ENCODE data around the gene PDZD2. TPM values are rescaled to one million over a fixed set of nuclear protein-coding genes. Genes with fewer than 3 reads are reported as not detected.

The PDZD2 gene
- total RNA-seq, 1 donor from 2014 or later: 70.9 TPM

GRCh38 chr5:32022638-32023037, 383.7 kb downstream of the PDZD2 start:
- TF ChIP-seq, protein P1, sequence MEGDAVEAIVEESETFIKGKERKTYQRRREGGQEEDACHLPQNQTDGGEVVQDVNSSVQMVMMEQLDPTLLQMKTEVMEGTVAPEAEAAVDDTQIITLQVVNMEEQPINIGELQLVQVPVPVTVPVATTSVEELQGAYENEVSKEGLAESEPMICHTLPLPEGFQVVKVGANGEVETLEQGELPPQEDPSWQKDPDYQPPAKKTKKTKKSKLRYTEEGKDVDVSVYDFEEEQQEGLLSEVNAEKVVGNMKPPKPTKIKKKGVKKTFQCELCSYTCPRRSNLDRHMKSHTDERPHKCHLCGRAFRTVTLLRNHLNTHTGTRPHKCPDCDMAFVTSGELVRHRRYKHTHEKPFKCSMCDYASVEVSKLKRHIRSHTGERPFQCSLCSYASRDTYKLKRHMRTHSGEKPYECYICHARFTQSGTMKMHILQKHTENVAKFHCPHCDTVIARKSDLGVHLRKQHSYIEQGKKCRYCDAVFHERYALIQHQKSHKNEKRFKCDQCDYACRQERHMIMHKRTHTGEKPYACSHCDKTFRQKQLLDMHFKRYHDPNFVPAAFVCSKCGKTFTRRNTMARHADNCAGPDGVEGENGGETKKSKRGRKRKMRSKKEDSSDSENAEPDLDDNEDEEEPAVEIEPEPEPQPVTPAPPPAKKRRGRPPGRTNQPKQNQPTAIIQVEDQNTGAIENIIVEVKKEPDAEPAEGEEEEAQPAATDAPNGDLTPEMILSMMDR (IDR thresholded peaks at IDR 0.05): no peak
- H3K4me1 ChIP-seq: peaks cover 31% of the 10 kb centered on the region
- ATAC-seq (no peak), DNase-seq (no peak)
- H3K9me3 ChIP-seq: no peaks in the 10 kb centered on the region
- H3K36me3 ChIP-seq: no peaks in the 10 kb centered on the region
- H3K27ac ChIP-seq: no peak overlapping the region
- no peaks in the 10 kb centered on the region for H3K27me3 ChIP-seq
- no peak overlapping the region for H3K4me3 ChIP-seq
- intact Hi-C loops (cut with DNase I): no loop called here

- DNase-seq (no peak), ATAC-seq (no peak)
- Histone ChIP-seq H3K36me3 (no peaks in the 10 kb centered on the region), H3K27me3 (no peaks in the 10 kb centered on the region), H3K4me3 (no peak overlapping the region), H3K4me1 (peaks cover 31% of the 10 kb centered on the region), H3K9me3 (no peaks in the 10 kb centered on the region), H3K27ac (no peak overlapping the region)
- TF ChIP-seq, protein P1 (IDR thresholded peaks at IDR 0.05): no peak
- intact Hi-C loops (cut with DNase I): no loop called here
Observed at GRCh38 chr5:32023816-32024215, 384.9 kb downstream of the PDZD2 start.

DNA sequence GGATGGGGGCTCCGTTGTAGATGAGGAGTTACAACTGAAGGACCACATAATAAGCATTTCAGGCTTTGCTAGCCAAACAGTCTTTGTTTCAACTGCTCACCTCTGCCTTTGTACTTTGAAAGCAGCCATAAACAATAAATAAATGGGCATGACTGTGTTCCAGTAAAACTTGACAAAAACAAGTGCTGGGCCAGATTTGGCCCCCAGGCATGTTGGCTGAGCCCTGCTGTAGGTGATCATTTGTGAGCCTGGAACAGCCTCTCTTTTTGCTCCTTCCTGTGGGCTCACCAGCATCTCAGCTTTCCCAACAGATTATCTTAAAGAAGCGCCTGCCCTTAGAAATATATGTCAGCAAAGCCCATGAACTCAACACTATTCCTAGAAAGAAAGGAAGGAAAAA, 385.8 kb downstream of the PDZD2 start:
- Histone ChIP-seq H3K4me1 (peaks cover 36% of the 10 kb centered on the region), H3K4me3 (no peak overlapping the region), H3K9me3 (no peaks in the 10 kb centered on the region), H3K36me3 (no peaks in the 10 kb centered on the region), H3K27ac (no peak overlapping the region), H3K27me3 (no peaks in the 10 kb centered on the region)
- DNase-seq: no peak
- ATAC-seq: no peak
- intact Hi-C loops (cut with DNase I): no loop called here
- TF ChIP-seq, protein P1 (IDR thresholded peaks at IDR 0.05): no peak

DNA sequence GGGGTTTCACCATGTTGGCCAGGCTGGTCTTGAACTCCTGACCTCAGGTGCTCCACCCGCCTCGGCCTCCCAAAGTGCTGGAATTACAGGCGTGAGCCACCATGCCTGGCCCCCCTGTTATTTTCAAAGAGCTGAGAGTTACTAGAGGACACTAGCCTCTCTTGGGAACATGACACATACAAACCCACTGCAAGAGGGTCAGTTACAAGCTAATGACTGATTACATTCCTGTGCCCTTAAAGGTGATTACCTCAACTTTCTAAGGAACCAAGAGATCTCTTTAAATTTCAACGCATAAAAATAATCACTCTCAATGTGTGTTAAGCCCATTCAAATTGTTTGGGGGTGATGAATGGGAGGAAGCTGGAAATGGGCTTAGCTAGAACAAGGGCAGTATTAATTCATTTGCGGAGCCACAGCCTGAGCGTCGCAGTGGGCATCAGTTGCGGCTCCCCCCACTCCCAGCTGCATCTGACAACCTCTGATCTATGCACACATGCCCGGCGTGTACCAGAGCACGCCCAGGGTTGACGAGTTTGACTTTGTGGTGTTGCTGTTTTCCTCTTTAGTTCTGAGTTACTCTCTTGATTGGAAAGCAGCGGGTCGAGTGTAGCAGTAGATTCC, 388.3 kb downstream of the PDZD2 start:
- intact Hi-C loops (cut with DNase I): no loop called here
- H3K4me3 ChIP-seq: no peak overlapping the region

DNA sequence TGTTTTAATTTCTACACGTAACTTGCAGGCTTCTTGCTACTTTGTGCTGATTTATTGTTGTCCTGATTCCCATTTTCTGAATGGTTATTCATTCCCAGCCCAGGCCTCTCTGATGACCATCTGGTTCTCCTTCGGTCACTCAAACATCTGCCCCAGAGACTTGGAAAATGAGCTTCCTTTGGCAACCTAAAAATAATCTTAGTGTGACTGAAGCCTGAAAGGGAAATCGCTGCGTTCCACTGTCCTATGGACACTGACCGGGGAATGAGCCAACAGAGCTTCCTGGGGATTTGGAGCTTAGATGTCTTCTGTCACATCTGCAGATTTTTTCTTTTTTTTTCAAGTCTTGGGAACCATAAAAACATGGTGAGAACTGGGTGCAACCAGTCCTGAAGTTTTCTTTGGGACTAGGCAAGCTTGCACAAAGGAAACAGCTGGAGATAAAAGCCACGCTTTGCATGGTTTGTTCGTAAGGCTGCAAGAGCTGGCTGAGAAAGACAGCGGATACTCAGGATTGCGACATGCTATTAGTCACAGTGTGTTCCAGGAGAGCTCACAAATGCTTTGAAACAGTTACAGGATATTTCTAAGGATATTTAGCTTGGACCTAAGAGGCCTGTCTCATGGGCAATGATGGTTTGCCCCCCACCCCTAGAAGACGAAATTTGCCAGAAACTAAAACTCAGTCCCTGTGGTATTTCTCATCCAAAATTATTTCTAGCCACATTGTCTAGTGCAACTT, 389.0 kb downstream of the PDZD2 start:
- Histone ChIP-seq H3K27ac (peak overlapping the region; percentile 61), H3K4me1 (peaks cover 36% of the 10 kb centered on the region), H3K27me3 (no peaks in the 10 kb centered on the region), H3K9me3 (no peaks in the 10 kb centered on the region), H3K36me3 (no peaks in the 10 kb centered on the region), H3K4me3 (no peak overlapping the region)
- intact Hi-C loops (cut with DNase I): no loop called here
- peak; percentile 91 for ATAC-seq
- TF ChIP-seq, protein P1 (IDR thresholded peaks at IDR 0.05): no peak
- DNase-seq: no peak

More for the DNA sequence above, 388.3 kb downstream of the PDZD2 start:
- ATAC-seq (peak; percentile 14), DNase-seq (no peak)
- no peaks in the 10 kb centered on the region for H3K27me3 ChIP-seq
- peak overlapping the region; percentile 61 for H3K27ac ChIP-seq
- no peaks in the 10 kb centered on the region for H3K36me3 ChIP-seq
- TF ChIP-seq, protein P1 (IDR thresholded peaks at IDR 0.05): no peak
- H3K4me1 ChIP-seq: peaks cover 32% of the 10 kb centered on the region
- no peaks in the 10 kb centered on the region for H3K9me3 ChIP-seq

Measured in upper lobe of right lung (tissue), 1 donor.